AG04450 (cell line): ENCODE results near the gene PPP1R18. TPM values are rescaled to one million over a fixed set of nuclear protein-coding genes. Genes with fewer than 3 reads are reported as not detected.
A peak's percentile ranks its signal among the peaks of the same experiment; 100 is the strongest.

ENCODE experiments used
- CTCF ChIA-PET: fragments of 300-600, 350-600 bp; formaldehyde crosslinking; extraction: SDS; loops from one replicate; lab custom pipeline; 2022; ENCODE audit warnings: antibody characterized with exemption, inconsistent platforms; lab: Charles Lee
- POLR2A ChIA-PET: fragments of 350-600 bp; formaldehyde crosslinking; extraction: SDS; loops from one replicate; lab custom pipeline; 2021; ENCODE audit warnings: antibody characterized with exemption, inconsistent platforms; lab: Yijun Ruan, JAX
- DNase-seq: peaks from one replicate; pipeline ENCODE4 v3.0.0-alpha.2; 2011; ENCODE audit warnings: low read depth, low spot score
- H3K27ac ChIP-seq: one replicate; pipeline ENCODE4 v1.5.1; 2012; ENCODE audit warnings: low read depth, low read length, control low read depth
- H3K27me3 ChIP-seq: one replicate; pipeline ENCODE4 v1.6.0; 2012; ENCODE audit warnings: low read length; ENCODE audit not compliant: control insufficient read depth, insufficient read depth
- H3K4me3 ChIP-seq: 2 replicates; pipeline ENCODE4 v1.5.1; 2011; ENCODE audit warnings: mild to moderate bottlenecking, low read depth, low read length, control low read depth
- H3K9me3 ChIP-seq: 2 replicates; pipeline ENCODE4 v1.5.1; 2012; ENCODE audit warnings: low read length; ENCODE audit not compliant: control insufficient read depth, insufficient read depth
- CTCF ChIP-seq: IDR thresholded peaks from 2 replicates; pipeline ENCODE4 v1.5.1; 2011; ENCODE audit warnings: low read depth, low read length, control low read depth, inconsistent platforms
- polyA plus RNA-seq: library from polyadenylated mRNA; depleted of rRNA; stranded (reverse); fragments of >200 nt; gene quantifications from 2 replicates; pipeline ENCODE4 v1.2.3, GENCODE V29; 2011

PPP1R18 gene
- polyA plus RNA-seq, 1 experiment = 83.2 TPM

- CTCF ChIA-PET = interaction anchor here (1.2 kb wide), 1 partner anchor 16 kb away, joined by 4 read pairs; the partner anchor contains the start of gene DHX16
- no peak overlapping the region for H3K4me3 ChIP-seq
- no peak for DNase-seq
- no peak for TF ChIP-seq CTCF
- no peaks in the 10 kb centered on the region for H3K27me3 ChIP-seq
- no peaks in the 10 kb centered on the region for H3K9me3 ChIP-seq
- POLR2A ChIA-PET = no interaction called here
- H3K27ac ChIP-seq = peak overlapping the region; percentile 21
These were observed 29.9 kb downstream of the PPP1R18 start for GRCh38 chr6:30656513-30656912.

DNA sequence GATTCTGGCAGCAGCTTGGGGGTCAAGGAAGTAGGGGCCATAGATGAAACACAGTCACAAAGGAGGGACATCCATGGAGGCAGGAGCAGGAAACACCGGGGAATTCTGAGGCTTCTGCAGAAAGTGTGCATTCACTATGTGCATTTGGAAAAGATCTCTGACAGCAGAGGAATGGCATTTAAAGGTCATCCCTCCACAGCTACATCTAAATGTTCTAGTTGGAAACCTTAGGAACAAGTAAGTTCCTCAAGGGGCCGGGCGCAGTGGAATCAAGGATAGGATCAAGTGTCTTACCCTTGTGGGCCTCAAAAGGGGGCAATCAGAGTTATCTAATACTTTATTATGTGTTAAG, 30.7 kb downstream of the PPP1R18 start:
- H3K4me3 ChIP-seq = no peak overlapping the region
- peak overlapping the region; percentile 21 for H3K27ac ChIP-seq
- ChIA-PET POLR2A (no interaction called here), CTCF (interaction anchor here (1.2 kb wide), 1 partner anchor 17 kb away, joined by 4 read pairs; the partner anchor contains the start of gene DHX16)
- TF ChIP-seq CTCF = no peak
- no peaks in the 10 kb centered on the region for H3K9me3 ChIP-seq
- H3K27me3 ChIP-seq = no peaks in the 10 kb centered on the region
- DNase-seq = no peak

DNA sequence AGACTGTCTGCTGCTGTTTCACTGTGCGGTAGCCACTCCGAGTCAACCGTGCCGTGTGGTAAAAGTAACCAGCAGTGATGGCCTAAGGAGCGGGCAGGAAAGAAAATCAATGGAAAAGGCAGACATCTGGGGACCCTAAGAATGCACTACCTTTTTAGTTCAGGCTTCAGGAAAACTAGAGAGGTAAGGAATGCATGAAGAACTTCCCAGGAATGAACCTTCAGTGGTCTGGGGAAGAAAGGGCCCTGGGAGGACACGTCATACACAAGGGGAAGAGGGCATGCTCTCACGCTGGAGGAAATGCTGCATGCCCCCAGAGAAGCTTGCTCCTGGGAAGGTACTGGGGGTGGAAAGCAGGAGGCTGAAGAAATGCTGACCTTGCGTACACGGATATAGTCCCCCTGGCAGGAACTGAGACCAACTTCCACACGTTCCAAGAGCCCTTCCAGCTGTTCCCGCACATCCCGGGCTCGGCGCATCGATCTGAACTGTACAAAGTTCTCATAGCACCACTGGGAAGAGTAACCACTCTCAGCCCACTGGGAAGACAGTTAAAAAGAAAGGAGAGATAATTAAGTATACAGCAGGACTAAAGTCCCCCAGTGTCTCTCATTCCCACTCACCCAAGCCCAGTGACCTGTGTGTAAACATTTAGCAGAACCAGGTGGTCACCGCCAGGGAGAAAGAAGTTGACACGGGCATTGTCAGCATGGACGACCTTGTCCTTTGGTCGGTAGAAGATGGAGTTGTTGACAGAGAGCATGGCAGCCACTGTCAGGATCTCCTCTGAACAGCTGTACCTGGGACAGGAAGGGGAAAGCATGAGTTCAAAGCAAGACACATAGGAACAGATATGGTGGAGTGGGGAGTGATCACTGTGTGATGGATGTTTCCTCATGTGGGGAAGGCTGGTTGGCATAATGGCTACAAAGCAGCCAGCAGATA, 31.4 kb downstream of the PPP1R18 start:
- TF ChIP-seq CTCF = no peak
- Histone ChIP-seq H3K27ac (no peak overlapping the region), H3K27me3 (no peaks in the 10 kb centered on the region), H3K4me3 (no peak overlapping the region), H3K9me3 (no peaks in the 10 kb centered on the region)
- CTCF ChIA-PET = interaction anchor here (0.5 to 1.2 kb wide), 2 partner anchors 17 to 686 kb away, joined by 3 to 4 read pairs; partner anchors contain the start of gene DHX16
- no peak for DNase-seq
- POLR2A ChIA-PET = no interaction called here

DNA sequence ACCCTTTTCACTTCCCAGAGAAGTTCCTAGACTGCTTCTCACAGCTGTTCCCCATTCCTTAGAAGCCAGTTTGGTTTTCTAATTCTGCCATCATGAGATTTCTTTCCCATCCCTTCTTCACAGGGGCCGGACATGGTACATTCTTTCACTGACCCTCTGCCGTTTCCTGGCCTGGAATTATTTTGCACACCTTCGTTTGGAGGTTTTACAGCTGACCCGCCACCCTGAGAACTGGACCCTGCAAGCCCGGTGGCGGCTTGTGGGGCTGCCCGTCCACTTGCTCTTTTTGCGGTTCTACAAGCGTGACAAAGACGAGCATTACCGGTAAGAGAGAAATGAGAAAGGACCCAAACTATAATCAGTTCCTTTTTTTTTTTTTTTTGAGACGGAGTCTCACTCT, 35.3 kb downstream of the PPP1R18 start:
- Histone ChIP-seq H3K27ac (no peak overlapping the region), H3K4me3 (no peak overlapping the region), H3K9me3 (no peaks in the 10 kb centered on the region; the same call in 1 of the 2 replicates), H3K27me3 (no peaks in the 10 kb centered on the region)
- TF ChIP-seq CTCF = no peak
- no peak for DNase-seq
- ChIA-PET CTCF (interaction anchor here (0.7 to 0.9 kb wide), 2 partner anchors 9 to 21 kb away, joined by 3 to 4 read pairs; partner anchors contain the start of gene DHX16), POLR2A (interaction anchor here (0.6 to 1.0 kb wide), 2 partner anchors 10 to 22 kb away, joined by 3 to 5 read pairs; no protein-coding TSS in a partner anchor)
